H9 (cell line): Measurements from ENCODE around the gene CATSPERB. TPM values are rescaled to one million over a fixed set of nuclear protein-coding genes. Genes with fewer than 3 reads are reported as not detected.

Experiments
- DNase-seq: peaks from one replicate; pipeline ENCODE4 v3.0.0-alpha.2; 2017
- H2AFZ ChIP-seq: one replicate; pipeline ENCODE4 v1.6.1; 2013; ENCODE audit warnings: mild to moderate bottlenecking, low read length, control low read depth, moderate library complexity
- H2AK5ac ChIP-seq: 2 replicates; pipeline ENCODE4 v1.6.1; 2013; ENCODE audit warnings: low read length, control low read depth, mixed read lengths; ENCODE audit not compliant: insufficient read length
- H2BK120ac ChIP-seq: one replicate; pipeline ENCODE4 v1.6.1; 2013; ENCODE audit warnings: low read depth, mild to moderate bottlenecking, low read length, control low read depth, inconsistent platforms; ENCODE audit not compliant: poor library complexity, severe bottlenecking
- H2BK12ac ChIP-seq: 2 replicates; pipeline ENCODE4 v1.6.1; 2013; ENCODE audit warnings: low read length, control low read depth, mixed read lengths, low read depth; ENCODE audit not compliant: insufficient read length
- H2BK15ac ChIP-seq: 2 replicates; pipeline ENCODE4 v1.6.1; 2013; ENCODE audit warnings: low read depth, low read length, control low read depth
- H2BK20ac ChIP-seq: one replicate; pipeline ENCODE4 v1.6.1; 2013; ENCODE audit warnings: low read depth, mild to moderate bottlenecking, low read length, control low read depth, inconsistent platforms; ENCODE audit not compliant: poor library complexity, severe bottlenecking
- H2BK5ac ChIP-seq: 2 replicates; pipeline ENCODE4 v1.6.1; 2013; ENCODE audit warnings: low read length, control low read depth, mixed read lengths; ENCODE audit not compliant: insufficient read length
- H3K14ac ChIP-seq: 2 replicates; pipeline ENCODE4 v1.6.1; 2013; ENCODE audit warnings: low read length, control low read depth; ENCODE audit not compliant: insufficient read depth
- H3K18ac ChIP-seq: 2 replicates; pipeline ENCODE4 v1.6.1; 2013; ENCODE audit warnings: low read depth, mild to moderate bottlenecking, mixed read lengths, low read length, control low read depth; ENCODE audit not compliant: insufficient read length
- H3K23ac ChIP-seq: 2 replicates; pipeline ENCODE4 v1.6.1; 2013; ENCODE audit warnings: low read length, control low read depth, mixed read lengths, low read depth; ENCODE audit not compliant: insufficient read length
- H3K23me2 ChIP-seq: 2 replicates; pipeline ENCODE4 v1.6.1; 2013; ENCODE audit warnings: low read depth, mild to moderate bottlenecking, mixed read lengths, low read length, control low read depth; ENCODE audit not compliant: insufficient read length, poor library complexity, severe bottlenecking
- H3K27ac ChIP-seq: 2 replicates; pipeline ENCODE4 v1.5.1; 2013; ENCODE audit warnings: low read length, control low read depth, mixed read lengths, low read depth; ENCODE audit not compliant: insufficient read length
- H3K27me3 ChIP-seq: 2 replicates; pipeline ENCODE4 v1.6.1; 2013; ENCODE audit warnings: low read length, control low read depth, inconsistent platforms; ENCODE audit not compliant: insufficient read depth
- H3K4ac ChIP-seq: 2 replicates; pipeline ENCODE4 v1.6.1; 2013; ENCODE audit warnings: low read depth, mild to moderate bottlenecking, control low read depth, inconsistent platforms, low read length, moderate library complexity
- H3K4me1 ChIP-seq: 2 replicates; pipeline ENCODE4 v1.6.1; 2013; ENCODE audit warnings: low read length, control low read depth, inconsistent platforms; ENCODE audit not compliant: insufficient read depth
- H3K4me2 ChIP-seq: 2 replicates; pipeline ENCODE4 v1.6.1; 2013; ENCODE audit warnings: low read length, control low read depth, mixed read lengths; ENCODE audit not compliant: insufficient read length, insufficient read depth
- H3K56ac ChIP-seq: 2 replicates; pipeline ENCODE4 v1.6.1; 2013; ENCODE audit warnings: low read depth, mild to moderate bottlenecking, mixed read lengths, low read length, control low read depth; ENCODE audit not compliant: insufficient read length
- H3K79me1 ChIP-seq: 2 replicates; pipeline ENCODE4 v1.6.1; 2013; ENCODE audit warnings: low read depth, mild to moderate bottlenecking, moderate library complexity, low read length, control low read depth, inconsistent platforms; ENCODE audit not compliant: insufficient read depth, poor library complexity, severe bottlenecking
- H3K79me2 ChIP-seq: 2 replicates; pipeline ENCODE4 v1.6.1; 2013; ENCODE audit warnings: low read length, control low read depth, inconsistent platforms; ENCODE audit not compliant: insufficient read depth
- H3K9ac ChIP-seq: 2 replicates; pipeline ENCODE4 v1.6.1; 2013; ENCODE audit warnings: low read length, control low read depth, mixed read lengths; ENCODE audit not compliant: insufficient read length; ENCODE audit errors: extremely low read depth
- H3K9me3 ChIP-seq: one replicate; pipeline ENCODE4 v1.6.1; 2013; ENCODE audit warnings: low read depth, low read length, inconsistent platforms; ENCODE audit not compliant: control insufficient read depth
- H3T11ph ChIP-seq: one replicate; pipeline ENCODE4 v1.6.1; 2013; ENCODE audit warnings: mild to moderate bottlenecking, low read length, control low read depth, inconsistent platforms
- H4K20me1 ChIP-seq: one replicate; pipeline ENCODE4 v1.6.1; 2013; ENCODE audit not compliant: control insufficient read depth, insufficient read length, insufficient read depth
- H4K5ac ChIP-seq: 2 replicates; pipeline ENCODE4 v1.6.1; 2013; ENCODE audit warnings: low read depth, mild to moderate bottlenecking, mixed read lengths, low read length, control low read depth; ENCODE audit not compliant: insufficient read length
- H4K8ac ChIP-seq: replicated peaks from 2 replicates; pipeline ENCODE4 v1.6.1; 2013; ENCODE audit warnings: low read length, control low read depth, mixed read lengths, low read depth; ENCODE audit not compliant: insufficient read length
- H4K91ac ChIP-seq: 2 replicates; pipeline ENCODE4 v1.6.1; 2013; ENCODE audit warnings: low read depth, mild to moderate bottlenecking, moderate library complexity, mixed read lengths, low read length, control low read depth; ENCODE audit not compliant: insufficient read length
- H3K27ac Mint-ChIP-seq, 3 experiments: 2 replicates in 2 of 3; 3 replicates in 1 of 3; pipeline ENCODE4 v1.8.0; 2020 to 2021; ENCODE audit warnings: mixed read lengths in 3 of 3, mild to moderate bottlenecking in 1 of 3, moderate library complexity in 1 of 3
- H3K27me3 Mint-ChIP-seq: 2 replicates; pipeline ENCODE4 v1.8.0; 2021; ENCODE audit warnings: low read depth, mild to moderate bottlenecking, moderate library complexity, mixed read lengths
- H3K36me3 Mint-ChIP-seq, 3 experiments: 2 replicates in 2 of 3; 3 replicates in 1 of 3; pipeline ENCODE4 v1.8.0; 2020 to 2021; ENCODE audit warnings: low read depth in 3 of 3, mixed read lengths in 3 of 3; ENCODE audit not compliant: insufficient read depth in 1 of 3
- H3K4me1 Mint-ChIP-seq, 2 experiments: 2 replicates each; pipeline ENCODE4 v1.8.0; 2020; ENCODE audit warnings: mixed read lengths in 2 of 2
- H3K4me3 Mint-ChIP-seq, 2 experiments: 2 replicates in 1 of 2; 3 replicates in 1 of 2; pipeline ENCODE4 v1.8.0; 2020 to 2021; ENCODE audit warnings: mild to moderate bottlenecking in 2 of 2, mixed read lengths in 2 of 2, moderate library complexity in 1 of 2
- H3K9me3 Mint-ChIP-seq, 2 experiments: 2 replicates in 1 of 2; 3 replicates in 1 of 2; pipeline ENCODE4 v1.8.0; 2020; ENCODE audit warnings: mild to moderate bottlenecking in 2 of 2, mixed read lengths in 2 of 2, moderate library complexity in 1 of 2
- CTCF ChIP-seq: fragments of 200-600 bp; sonication (generic); conservative IDR thresholded peaks from 3 replicates; pipeline ENCODE4 v1.8.0; 2021; ENCODE audit warnings: antibody characterized with exemption, mild to moderate bottlenecking
- WGBS: extraction: QIAGEN DNeasy Blood & Tissue Kit; methylation state at CpG from one replicate; pipeline ENCODE4 v1.1.7; 2013; ENCODE audit warnings: missing lambda C conversion rate, low lambda C conversion rate, mixed read lengths; ENCODE audit not compliant: insufficient read length; ENCODE audit errors: extremely low coverage; 5-methylcytosine and 5-hydroxymethylcytosine counted together
- total RNA-seq: library from RNA; stranded (reverse); gene quantifications from 2 replicates; pipeline ENCODE4 v1.2.1, GENCODE V29; 2021

Gene CATSPERB
- total RNA-seq, 1 experiment from 2014 or later, result 0.48 TPM

- Histone ChIP-seq H3K56ac (no peak overlapping the region), H3K4ac (no peak overlapping the region), H4K20me1 (no peaks in the 10 kb centered on the region), H3K9ac (no peak overlapping the region), H2BK5ac (no peak overlapping the region), H4K91ac (no peak overlapping the region), H2BK12ac (no peak overlapping the region), H3K23me2 (no peaks in the 10 kb centered on the region), H3T11ph (no peak overlapping the region), H3K18ac (no peak overlapping the region), H3K4me2 (peak overlapping the region; percentile 3), H4K8ac (no peak overlapping the region), H3K14ac (no peak overlapping the region), H2BK15ac (no peak overlapping the region), H3K4me1 (peaks cover 14% of the 10 kb centered on the region; the same call in 1 of the 2 replicates), H3K79me2 (no peaks in the 10 kb centered on the region), H3K23ac (no peak overlapping the region), H3K27ac (no peak overlapping the region), H2AK5ac (no peak overlapping the region), H2BK20ac (no peak overlapping the region), H3K9me3 (peaks cover 12% of the 10 kb centered on the region), H2AFZ (no peak overlapping the region), H2BK120ac (no peak overlapping the region), H3K79me1 (no peaks in the 10 kb centered on the region), H4K5ac (no peak overlapping the region), H3K27me3 (no peaks in the 10 kb centered on the region)
- no peak for TF ChIP-seq CTCF
- Mint-ChIP-seq H3K4me3 (peak overlapping the region; percentile 3 to 27; a peak in 3 of 5 replicates), H3K27ac (no peak overlapping the region; a peak in 1 of 7 replicates), H3K36me3 (peaks cover 8 to 32% (median 11%) of the 10 kb centered on the region in 3 experiments), H3K9me3 (peaks cover 26 to 34% of the 10 kb centered on the region in 2 experiments), H3K27me3 (peaks cover 53% of the 10 kb centered on the region), H3K4me1 (peaks cover 28 to 29% of the 10 kb centered on the region in 2 experiments)
- DNase-seq, result no peak
- WGBS, result no CpG with 5 or more reads among the region's 8 CpGs
Observed at GRCh38 chr14:91580876-91581577, 150.9 kb downstream of the CATSPERB start.
